BE2C (cell line): ENCODE measurements around the gene DCUN1D3. TPM values are rescaled to one million over a fixed set of nuclear protein-coding genes. Genes with fewer than 3 reads are reported as not detected.
"Not testable (repeated sequence)": the region's sequence is repeated elsewhere in the genome, so short reads cannot be mapped to it uniquely, and the experiment has no call there.

Experiments
- DNase-seq: peaks from one replicate; pipeline ENCODE4 v3.0.0-alpha.2; 2020
- H3K27me3 ChIP-seq: fragments of 250-450 bp; sonication (Bioruptor Pico); 2 replicates; pipeline ENCODE4 v1.5.1; 2020; ENCODE audit warnings: mild to moderate bottlenecking
- H3K36me3 ChIP-seq: fragments of 250-450 bp; sonication (Bioruptor Pico); 2 replicates; pipeline ENCODE4 v1.5.1; 2020; ENCODE audit warnings: mild to moderate bottlenecking
- H3K4me1 ChIP-seq: fragments of 250-450 bp; sonication (Bioruptor Pico); 2 replicates; pipeline ENCODE4 v1.5.1; 2020
- H3K4me3 ChIP-seq: 2 replicates; pipeline ENCODE4 v1.5.1; 2011; ENCODE audit warnings: low read depth, low read length
- H3K9me3 ChIP-seq: fragments of 250-450 bp; sonication (Bioruptor Pico); 2 replicates; pipeline ENCODE4 v1.5.1; 2020
- CTCF ChIP-seq: IDR thresholded peaks from 2 replicates; pipeline ENCODE4 v1.5.1; 2012; ENCODE audit warnings: mild to moderate bottlenecking, low read depth, low read length
- polyA plus RNA-seq: library from polyadenylated mRNA; unstranded; fragments of >200 nt; gene quantifications from one replicate; pipeline ENCODE4 v1.2.1, GENCODE V29; 2012; ENCODE audit warnings: low read depth, missing spikeins; ENCODE audit not compliant: insufficient read length, insufficient read depth

DCUN1D3 gene
- 7.5 TPM for polyA plus RNA-seq

- peak; percentile 99 for DNase-seq
- Histone ChIP-seq H3K9me3 (no peaks in the 10 kb centered on the region), H3K27me3 (no peaks in the 10 kb centered on the region), H3K4me1 (no peaks in the 10 kb centered on the region; the same call in 1 of the 2 replicates), H3K36me3 (peaks cover 2% of the 10 kb centered on the region), H3K4me3 (peak within 1 kb of the TSS; percentile 87)
- no peak for TF ChIP-seq CTCF
These were observed at the start of gene DCUN1D3, which contains the start of gene LYRM1 for GRCh38 chr16:20900299-20901067. DCUN1D3 (minus strand) TSS chr16:20900358; CDS start chr16:20862538, 37,820 bp downstream. LYRM1 (plus strand) TSS chr16:20900771; CDS start chr16:20915556, 14,785 bp downstream.

GRCh38 chr16:20949660-20950059 lies 49.5 kb upstream of the DCUN1D3 start:
- H3K4me3 ChIP-seq, result no peak overlapping the region
- no peaks in the 10 kb centered on the region for H3K27me3 ChIP-seq
- no peaks in the 10 kb centered on the region for H3K9me3 ChIP-seq
- no peak for TF ChIP-seq CTCF
- H3K4me1 ChIP-seq, result no peaks in the 10 kb centered on the region
- DNase-seq, result no peak
- no peaks in the 10 kb centered on the region for H3K36me3 ChIP-seq

- no peak overlapping the region for H3K4me3 ChIP-seq
- TF ChIP-seq CTCF, result no peak
- H3K9me3 ChIP-seq, result no peaks in the 10 kb centered on the region
- no peaks in the 10 kb centered on the region for H3K4me1 ChIP-seq
- H3K36me3 ChIP-seq, result no peaks in the 10 kb centered on the region
- H3K27me3 ChIP-seq, result no peaks in the 10 kb centered on the region
- no peak for DNase-seq
These were observed 48.3 kb upstream of the DCUN1D3 start for GRCh38 chr16:20948444-20948843.

- Histone ChIP-seq H3K4me1 (no peaks in the 10 kb centered on the region), H3K36me3 (no peaks in the 10 kb centered on the region), H3K27me3 (no peaks in the 10 kb centered on the region), H3K9me3 (no peaks in the 10 kb centered on the region), H3K4me3 (no peak overlapping the region)
- no peak for TF ChIP-seq CTCF
- no peak for DNase-seq
These were observed 46.0 kb upstream of the DCUN1D3 start for GRCh38 chr16:20946015-20946629.

GRCh38 chr16:20945575-20945875 lies 45.4 kb upstream of the DCUN1D3 start:
- H3K4me3 ChIP-seq, DNase-seq, H3K27me3 ChIP-seq, H3K36me3 ChIP-seq, H3K9me3 ChIP-seq, H3K4me1 ChIP-seq: not testable (repeated sequence)

- no peak for TF ChIP-seq CTCF
- peak; percentile 13 for DNase-seq
- no peaks in the 10 kb centered on the region for H3K4me1 ChIP-seq
- H3K4me3 ChIP-seq, result no peak overlapping the region
- H3K36me3 ChIP-seq, result no peaks in the 10 kb centered on the region
- H3K9me3 ChIP-seq, result no peaks in the 10 kb centered on the region
- no peaks in the 10 kb centered on the region for H3K27me3 ChIP-seq
These were observed 44.9 kb upstream of the DCUN1D3 start for GRCh38 chr16:20944861-20945574.
